ENCODE results near the gene ZFPL1.

The ZFPL1 gene

GRCh38 chr11:65053827-65054508 is 30.1 kb upstream of the ZFPL1 start:
- TF ChIP-seq SIN3A (IDR thresholded peaks at IDR 0.05; ENCODE audit: borderline replicate concordance, insufficient read depth, low read length): no peak
- TF ChIP-seq POLR2AphosphoS5 (IDR thresholded peaks at IDR 0.05; ENCODE audit: low read depth, low read length): no peak
- TF ChIP-seq FOXP2 (optimal IDR thresholded peaks at IDR 0.05; ENCODE audit: borderline replicate concordance, extremely low read depth, extremely low read length, insufficient read depth): no peak
- no peak for TF ChIP-seq TAF1 (IDR thresholded peaks at IDR 0.05; ENCODE audit: borderline replicate concordance, insufficient read depth, low read length)
- no peak for TF ChIP-seq REST (IDR thresholded peaks at IDR 0.05; ENCODE audit: insufficient read depth in 1 of 2, low read depth in 2 of 2, low read length in 2 of 2)

GRCh38 chr11:65055538-65055937 is 28.5 kb upstream of the ZFPL1 start:
- TF ChIP-seq REST (IDR thresholded peaks at IDR 0.05; ENCODE audit: insufficient read depth in 1 of 2, low read depth in 2 of 2, low read length in 2 of 2) (no peak), TAF1 (IDR thresholded peaks at IDR 0.05; ENCODE audit: borderline replicate concordance, insufficient read depth, low read length) (no peak), FOXP2 (optimal IDR thresholded peaks at IDR 0.05; ENCODE audit: borderline replicate concordance, extremely low read depth, extremely low read length, insufficient read depth) (no peak)

- TF ChIP-seq POLR2AphosphoS5 (IDR thresholded peaks at IDR 0.05; ENCODE audit: low read depth, low read length) (no peak), REST (IDR thresholded peaks at IDR 0.05; ENCODE audit: insufficient read depth in 1 of 2, low read depth in 2 of 2, low read length in 2 of 2) (no peak), FOXP2 (optimal IDR thresholded peaks at IDR 0.05; ENCODE audit: borderline replicate concordance, extremely low read depth, extremely low read length, insufficient read depth) (no peak)
These were observed 27.0 kb upstream of the ZFPL1 start for GRCh38 chr11:65056999-65057398.

- TF ChIP-seq REST (IDR thresholded peaks at IDR 0.05; ENCODE audit: insufficient read depth in 1 of 2, low read depth in 2 of 2, low read length in 2 of 2): no peak
- TF ChIP-seq SIN3A (IDR thresholded peaks at IDR 0.05; ENCODE audit: borderline replicate concordance, insufficient read depth, low read length): no peak
- TF ChIP-seq FOXP2 (optimal IDR thresholded peaks at IDR 0.05; ENCODE audit: borderline replicate concordance, extremely low read depth, extremely low read length, insufficient read depth): no peak
- TF ChIP-seq TAF1 (IDR thresholded peaks at IDR 0.05; ENCODE audit: borderline replicate concordance, insufficient read depth, low read length): no peak
- no peak for TF ChIP-seq POLR2AphosphoS5 (IDR thresholded peaks at IDR 0.05; ENCODE audit: low read depth, low read length)
These were observed 26.5 kb upstream of the ZFPL1 start for GRCh38 chr11:65057526-65057925.

- TF ChIP-seq POLR2AphosphoS5 (IDR thresholded peaks at IDR 0.05; ENCODE audit: low read depth, low read length): no peak
- TF ChIP-seq TAF1 (IDR thresholded peaks at IDR 0.05; ENCODE audit: borderline replicate concordance, insufficient read depth, low read length): no peak
- TF ChIP-seq REST (IDR thresholded peaks at IDR 0.05; ENCODE audit: insufficient read depth in 1 of 2, low read depth in 2 of 2, low read length in 2 of 2): no peak
- no peak for TF ChIP-seq SIN3A (IDR thresholded peaks at IDR 0.05; ENCODE audit: borderline replicate concordance, insufficient read depth, low read length)
- TF ChIP-seq FOXP2 (optimal IDR thresholded peaks at IDR 0.05; ENCODE audit: borderline replicate concordance, extremely low read depth, extremely low read length, insufficient read depth): no peak
These were observed 26.0 kb upstream of the ZFPL1 start for GRCh38 chr11:65058012-65058411.

Data from PFSK-1 (cell line).